K562 (cell line): Measurements from ENCODE around the gene MTMR6. TPM values are rescaled to one million over a fixed set of nuclear protein-coding genes. Genes with fewer than 3 reads are reported as not detected.

ENCODE experiments used
- ARID4B ChIP-seq: sonication (generic); formaldehyde crosslinking; IDR thresholded peaks from 2 replicates; pipeline ENCODE4 v1.8.0; 2022; ENCODE audit warnings: mild to moderate bottlenecking, missing genetic modification reagents
- ELF1 ChIP-seq: fragments of 200-800 bp; sonication (Bioruptor generic); IDR thresholded peaks from 2 replicates; pipeline ENCODE4 v1.6.1; 2016; ENCODE audit warnings: missing genetic modification characterization, missing compliant biosample characterization
- HNRNPK ChIP-seq: fragments of 200-400 bp; formaldehyde crosslinking; IDR thresholded peaks from one replicate; pipeline ENCODE4 v1.6.1; 2018; ENCODE audit warnings: mild to moderate bottlenecking, low read depth, low read length; ENCODE audit not compliant: poor library complexity, severe bottlenecking
- KAT7 ChIP-seq: sonication (generic); formaldehyde crosslinking; IDR thresholded peaks from 2 replicates; pipeline ENCODE4 v1.8.0; 2022; ENCODE audit warnings: missing genetic modification reagents, mild to moderate bottlenecking, borderline replicate concordance
- RFX7 ChIP-seq: fragments of 250-450 bp; sonication (Bioruptor Pico); IDR thresholded peaks from 2 replicates; pipeline ENCODE4 v1.5.1; 2021; ENCODE audit warnings: mild to moderate bottlenecking
- ZNF165 ChIP-seq: fragments of 250-450 bp; sonication (Bioruptor Pico); IDR thresholded peaks from 2 replicates; pipeline ENCODE4 v1.4.0; 2020; ENCODE audit warnings: borderline replicate concordance
- ZNF174 ChIP-seq: fragments of 250-450 bp; sonication (Bioruptor Pico); IDR thresholded peaks from 2 replicates; pipeline ENCODE4 v1.4.0; 2020; ENCODE audit warnings: mild to moderate bottlenecking
- ZNF398 ChIP-seq: fragments of 250-450 bp; sonication (Bioruptor Pico); IDR thresholded peaks from 2 replicates; pipeline ENCODE4 v1.8.0; 2021; ENCODE audit warnings: moderate library complexity, mild to moderate bottlenecking, inconsistent platforms
- ZNF518B ChIP-seq: fragments of 250-450 bp; sonication (Bioruptor Pico); IDR thresholded peaks from 2 replicates; pipeline ENCODE4 v1.5.0; 2021; ENCODE audit warnings: mild to moderate bottlenecking, moderate library complexity
- ZNF589 ChIP-seq: fragments of 200-800 bp; sonication (Bioruptor generic); IDR thresholded peaks from 2 replicates; pipeline ENCODE4 v1.6.1; 2016; ENCODE audit warnings: low read depth, missing genetic modification characterization, missing compliant biosample characterization
- polyA plus RNA-seq, 8 experiments: library from polyadenylated mRNA; depleted of rRNA in 4 of 8; stranded (reverse) in 5 of 8; unstranded in 3 of 8; fragments of >200 nt; fragmentation: Nextera tagmentation in 2 of 8; fragmentation: Illumina TruSeq in 1 of 8; extraction: Ambion mirVana in 2 of 8; extraction: Trizol in 1 of 8; gene quantifications; 2 replicates each; pipeline versions ENCODE4 v1.2.1 to v1.2.3, GENCODE V29; 2011 to 2014; ENCODE audit warnings: inconsistent platforms in 1 of 8, missing spikeins in 1 of 8
- total RNA-seq, 7 experiments: library from RNA; depleted of rRNA in 6 of 7; stranded (reverse); fragments of >200 nt in 6 of 7; fragmentation: Illumina TruSeq in 2 of 7; extraction: Trizol in 2 of 7; gene quantifications; 2 replicates each; pipeline versions ENCODE4 v1.2.1 to v1.2.3, GENCODE V29; 2011 to 2021; ENCODE audit warnings: low replicate concordance in 1 of 7

Gene MTMR6
- total and polyA plus RNA-seq, 9 of the 15 experiments (the other 6 are each of a cell fraction or from before 2014, with no cell fraction given) = 3.9 to 10.8 (median 7.7) TPM

GRCh38 chr13:25301347-25302113 lies 14.2 kb upstream of the MTMR6 start, which contains the start of gene NUP58 (continued):
- TF ChIP-seq ARID4B (CRISPR knock-in tag) = no peak
- no peak for TF ChIP-seq ZNF518B (CRISPR knock-in tag)
- TF ChIP-seq KAT7 = no peak
- TF ChIP-seq ZNF589 = no peak
- TF ChIP-seq ZNF398 (CRISPR knock-in tag) = no peak
- 0 out of 2 replicates have a peak, but pooled peaks have one; percentile 56 for TF ChIP-seq ELF1
- no peak for TF ChIP-seq RFX7 (CRISPR knock-in tag)
- no peak for TF ChIP-seq ZNF165 (CRISPR knock-in tag)
- TF ChIP-seq HNRNPK = no peak
- no peak for TF ChIP-seq ZNF174 (CRISPR knock-in tag)
